ENCODE data around the gene TP53TG3D. TPM values are rescaled to one million over a fixed set of nuclear protein-coding genes. Genes with fewer than 3 reads are reported as not detected.

TP53TG3D gene

Small RNA genes within 50 kb of the gene (small RNA-seq; reads per million reads assigned to genes)
- gene AC133485.1, result not detected
- not detected for gene AC140878.1
